Astrocyte (in vitro differentiated cells and primary cell): ENCODE data around the gene CDK17.

Experiments
- CTCF ChIP-seq: IDR thresholded peaks from 2 replicates; pipeline ENCODE4 v1.5.1; 2011; ENCODE audit warnings: low read depth, mild to moderate bottlenecking, inconsistent platforms, low read length, moderate library complexity; ENCODE audit not compliant: insufficient read depth
- EZH2 ChIP-seq: IDR thresholded peaks from 2 replicates; pipeline ENCODE4 v1.6.1; 2012; ENCODE audit warnings: mild to moderate bottlenecking, low read length, inconsistent platforms; ENCODE audit not compliant: insufficient read depth

GRCh38 chr12:96419576-96420276 is 19.5 kb upstream of the CDK17 start:
- TF ChIP-seq CTCF (no peak), EZH2 (no peak)
